ENCODE results near the gene ST6GALNAC1. TPM values are rescaled to one million over a fixed set of nuclear protein-coding genes. Genes with fewer than 3 reads are reported as not detected.
A peak's percentile ranks its signal among the peaks of the same experiment; 100 is the strongest.

The ST6GALNAC1 gene
- total and polyA plus RNA-seq, 2 of the 13 experiments (the other 11 are each of a cell fraction or from before 2014, with no cell fraction given), result not detected

- TF ChIP-seq, protein P1, sequence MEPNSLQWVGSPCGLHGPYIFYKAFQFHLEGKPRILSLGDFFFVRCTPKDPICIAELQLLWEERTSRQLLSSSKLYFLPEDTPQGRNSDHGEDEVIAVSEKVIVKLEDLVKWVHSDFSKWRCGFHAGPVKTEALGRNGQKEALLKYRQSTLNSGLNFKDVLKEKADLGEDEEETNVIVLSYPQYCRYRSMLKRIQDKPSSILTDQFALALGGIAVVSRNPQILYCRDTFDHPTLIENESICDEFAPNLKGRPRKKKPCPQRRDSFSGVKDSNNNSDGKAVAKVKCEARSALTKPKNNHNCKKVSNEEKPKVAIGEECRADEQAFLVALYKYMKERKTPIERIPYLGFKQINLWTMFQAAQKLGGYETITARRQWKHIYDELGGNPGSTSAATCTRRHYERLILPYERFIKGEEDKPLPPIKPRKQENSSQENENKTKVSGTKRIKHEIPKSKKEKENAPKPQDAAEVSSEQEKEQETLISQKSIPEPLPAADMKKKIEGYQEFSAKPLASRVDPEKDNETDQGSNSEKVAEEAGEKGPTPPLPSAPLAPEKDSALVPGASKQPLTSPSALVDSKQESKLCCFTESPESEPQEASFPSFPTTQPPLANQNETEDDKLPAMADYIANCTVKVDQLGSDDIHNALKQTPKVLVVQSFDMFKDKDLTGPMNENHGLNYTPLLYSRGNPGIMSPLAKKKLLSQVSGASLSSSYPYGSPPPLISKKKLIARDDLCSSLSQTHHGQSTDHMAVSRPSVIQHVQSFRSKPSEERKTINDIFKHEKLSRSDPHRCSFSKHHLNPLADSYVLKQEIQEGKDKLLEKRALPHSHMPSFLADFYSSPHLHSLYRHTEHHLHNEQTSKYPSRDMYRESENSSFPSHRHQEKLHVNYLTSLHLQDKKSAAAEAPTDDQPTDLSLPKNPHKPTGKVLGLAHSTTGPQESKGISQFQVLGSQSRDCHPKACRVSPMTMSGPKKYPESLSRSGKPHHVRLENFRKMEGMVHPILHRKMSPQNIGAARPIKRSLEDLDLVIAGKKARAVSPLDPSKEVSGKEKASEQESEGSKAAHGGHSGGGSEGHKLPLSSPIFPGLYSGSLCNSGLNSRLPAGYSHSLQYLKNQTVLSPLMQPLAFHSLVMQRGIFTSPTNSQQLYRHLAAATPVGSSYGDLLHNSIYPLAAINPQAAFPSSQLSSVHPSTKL (CRISPR knock-in tag; IDR thresholded peaks at IDR 0.05), result peak; percentile 43
- no peak for TF ChIP-seq REL (CRISPR knock-in tag; conservative IDR thresholded peaks at IDR 0.05)
- TF ChIP-seq, protein P2, sequence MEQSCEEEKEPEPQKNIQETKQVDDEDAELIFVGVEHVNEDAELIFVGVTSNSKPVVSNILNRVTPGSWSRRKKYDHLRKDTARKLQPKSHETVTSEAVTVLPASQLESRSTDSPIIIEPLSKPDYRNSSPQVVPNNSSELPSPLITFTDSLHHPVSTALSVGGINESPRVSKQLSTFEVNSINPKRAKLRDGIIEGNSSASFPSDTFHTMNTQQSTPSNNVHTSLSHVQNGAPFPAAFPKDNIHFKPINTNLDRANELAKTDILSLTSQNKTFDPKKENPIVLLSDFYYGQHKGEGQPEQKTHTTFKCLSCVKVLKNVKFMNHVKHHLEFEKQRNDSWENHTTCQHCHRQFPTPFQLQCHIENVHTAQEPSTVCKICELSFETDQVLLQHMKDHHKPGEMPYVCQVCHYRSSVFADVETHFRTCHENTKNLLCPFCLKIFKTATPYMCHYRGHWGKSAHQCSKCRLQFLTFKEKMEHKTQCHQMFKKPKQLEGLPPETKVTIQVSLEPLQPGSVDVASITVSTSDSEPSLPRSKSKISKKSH (CRISPR knock-in tag; IDR thresholded peaks at IDR 0.05; ENCODE audit: borderline replicate concordance), result no peak
- TF ChIP-seq BCL6 (CRISPR knock-in tag; IDR thresholded peaks at IDR 0.05), result 0 out of 2 replicates have a peak, but pooled peaks have one; percentile 41
- no peak for TF ChIP-seq ZNF766 (CRISPR knock-in tag; IDR thresholded peaks at IDR 0.05; ENCODE audit: borderline replicate concordance)
- TF ChIP-seq ZNF17 (CRISPR knock-in tag; IDR thresholded peaks at IDR 0.05), result no peak
- no peak for TF ChIP-seq PAWR (CRISPR knock-in tag; IDR thresholded peaks at IDR 0.05; ENCODE audit: borderline replicate concordance)
- TF ChIP-seq ARNT (IDR thresholded peaks at IDR 0.05), result no peak
- TF ChIP-seq ZMAT5 (CRISPR knock-in tag; IDR thresholded peaks at IDR 0.05; ENCODE audit: borderline replicate concordance, low read depth), result no peak
- no peak for TF ChIP-seq FOXJ3 (CRISPR knock-in tag; IDR thresholded peaks at IDR 0.05; ENCODE audit: borderline replicate concordance)
- TF ChIP-seq EP300 (IDR thresholded peaks at IDR 0.05; ENCODE audit: low read depth in 2 of 2, low read length in 2 of 2), result peak in 1 of 2 experiments; percentile 53; a peak in 1 of 4 replicates
- no peak for TF ChIP-seq EP300 (CRISPR knock-in tag; IDR thresholded peaks at IDR 0.05; ENCODE audit: borderline replicate concordance)
- TF ChIP-seq ZNF230 (CRISPR knock-in tag; IDR thresholded peaks at IDR 0.05), result no peak
- no peak for TF ChIP-seq SMAD3 (CRISPR knock-in tag; IDR thresholded peaks at IDR 0.05)
- TF ChIP-seq NR2F6 (IDR thresholded peaks at IDR 0.05), result peak; percentile 40
- TF ChIP-seq NR2F6 (CRISPR knock-in tag; IDR thresholded peaks at IDR 0.05), result no peak
- TF ChIP-seq ZEB1 (IDR thresholded peaks at IDR 0.05; ENCODE audit: insufficient replicate concordance, low read depth), result no peak
- TF ChIP-seq ZIK1 (CRISPR knock-in tag; IDR thresholded peaks at IDR 0.05; ENCODE audit: borderline replicate concordance, low read depth), result no peak
- no peak for TF ChIP-seq SOX6 (IDR thresholded peaks at IDR 0.05)
- 0 out of 2 replicates have a peak, but pooled peaks have one; percentile 11 for TF ChIP-seq SOX6 (CRISPR knock-in tag; IDR thresholded peaks at IDR 0.05)
- no peak for TF ChIP-seq CREBL2 (CRISPR knock-in tag; IDR thresholded peaks at IDR 0.05; ENCODE audit: borderline replicate concordance)
- no peak for TF ChIP-seq ZNF616 (CRISPR knock-in tag; IDR thresholded peaks at IDR 0.05; ENCODE audit: low read depth)
- TF ChIP-seq ZKSCAN1 (IDR thresholded peaks at IDR 0.05; ENCODE audit: low read length), result no peak
- no peak; the same call in 1 of the 2 replicates for TF ChIP-seq KDM2A (CRISPR knock-in tag; IDR thresholded peaks at IDR 0.05; ENCODE audit: borderline replicate concordance, low read depth)
- TF ChIP-seq U2AF2 (IDR thresholded peaks at IDR 0.05; ENCODE audit: low read depth, low read length), result no peak
- 0 out of 2 replicates have a peak, but pooled peaks have one; percentile 21 for TF ChIP-seq HNF4A (CRISPR knock-in tag; IDR thresholded peaks at IDR 0.05)
- TF ChIP-seq RAD51 (IDR thresholded peaks at IDR 0.05; ENCODE audit: borderline replicate concordance), result no peak
These were observed 14.1 kb upstream of the ST6GALNAC1 start (continued) for GRCh38 chr17:76657505-76658241.

All from HepG2 (cell line).